Medulla oblongata (tissue), 1 donor: ENCODE results near the gene SLC39A11.
"Not testable (repeated sequence)": the region's sequence is repeated elsewhere in the genome, so short reads cannot be mapped to it uniquely, and the experiment has no call there.

Source experiments
- DNase-seq: peaks from one replicate; pipeline ENCODE4 v3.0.0-alpha.2; 2015; ENCODE audit errors: extremely low spot score

The SLC39A11 gene

GRCh38 chr17:72714357-72714966 lies 378.0 kb downstream of the SLC39A11 start:
- DNase-seq, result no peak

- no peak for DNase-seq
Observed at GRCh38 chr17:72713701-72714100, 378.8 kb downstream of the SLC39A11 start.

DNA sequence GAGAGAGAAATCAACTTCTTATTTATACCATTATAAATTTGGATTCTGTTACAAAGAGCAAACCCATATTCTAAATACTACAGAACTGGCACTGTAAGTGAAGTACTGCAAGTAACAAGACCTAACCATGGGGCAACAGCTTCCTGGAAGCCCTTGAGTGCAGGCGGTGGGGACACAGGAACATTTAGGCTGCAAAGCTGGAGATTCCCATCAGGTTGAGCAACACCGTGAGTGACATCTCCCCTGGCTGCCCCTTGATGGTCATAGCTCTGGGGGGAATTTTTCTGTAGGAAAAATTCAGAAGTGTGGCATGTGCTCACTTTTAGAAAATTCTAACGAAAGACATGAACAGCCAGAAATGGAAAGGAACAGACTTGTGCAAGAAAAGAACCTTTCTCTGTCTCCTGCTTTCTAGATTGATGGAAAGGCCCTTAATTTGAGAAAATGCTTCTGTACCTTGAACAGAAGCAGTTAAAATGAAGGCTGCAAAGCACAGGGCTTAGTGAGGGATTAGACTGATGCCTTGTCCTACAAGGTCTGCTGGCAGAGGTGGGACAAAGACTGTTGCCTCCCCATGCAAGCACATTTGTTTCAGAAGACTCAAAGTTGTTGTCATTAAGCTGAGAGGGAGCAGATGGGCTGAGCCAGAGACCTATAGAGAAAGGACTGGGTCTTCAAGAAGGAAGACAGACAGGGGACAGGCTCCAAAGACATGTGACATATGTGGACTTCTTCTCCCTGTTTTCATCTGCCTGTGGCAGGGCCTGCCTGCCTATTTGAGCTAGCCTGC lies 380.8 kb downstream of the SLC39A11 start:
- no peak for DNase-seq

GRCh38 chr17:72710834-72711233 lies 381.7 kb downstream of the SLC39A11 start:
- no peak for DNase-seq

GRCh38 chr17:72710202-72710601 lies 382.3 kb downstream of the SLC39A11 start:
- no peak for DNase-seq

- not testable (repeated sequence) for DNase-seq
Observed at GRCh38 chr17:72708682-72709081, 383.8 kb downstream of the SLC39A11 start.

GRCh38 chr17:72707881-72708280 lies 384.6 kb downstream of the SLC39A11 start:
- DNase-seq, result no peak

DNA sequence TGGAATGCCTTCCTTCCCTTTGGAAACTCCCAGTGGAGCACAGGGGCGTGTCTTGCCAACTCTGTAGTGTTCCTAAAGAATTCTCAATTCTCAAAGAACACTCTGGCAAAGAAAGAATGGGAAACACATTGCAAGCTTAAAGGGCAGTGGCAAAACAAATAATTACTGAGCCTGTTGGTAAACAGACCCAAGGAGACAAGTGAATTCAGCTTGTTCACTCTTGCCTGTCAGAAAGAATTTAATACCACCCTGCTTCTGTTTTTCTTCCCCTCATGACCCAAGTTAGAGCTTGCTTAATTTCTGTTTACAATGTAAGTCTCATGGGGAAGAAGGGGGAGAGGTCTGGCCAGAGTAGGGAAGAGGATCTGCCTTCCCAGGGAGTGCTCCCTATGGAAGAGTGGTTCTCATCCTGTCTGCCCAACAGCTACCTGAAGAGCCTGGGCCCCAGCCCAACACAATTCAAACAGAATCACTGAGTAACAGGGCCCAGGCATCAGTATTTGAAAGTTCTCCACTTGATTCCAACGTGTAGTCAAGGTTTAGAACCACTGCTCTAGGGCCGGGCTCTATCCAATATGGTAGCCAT lies 386.0 kb downstream of the SLC39A11 start:
- peak; percentile 18 for DNase-seq

- DNase-seq, result no peak
Observed at GRCh38 chr17:72705905-72706395, 386.5 kb downstream of the SLC39A11 start.

GRCh38 chr17:72702998-72703397 lies 389.5 kb downstream of the SLC39A11 start:
- DNase-seq, result no peak

GRCh38 chr17:72702136-72702735 lies 390.3 kb downstream of the SLC39A11 start:
- DNase-seq, result no peak

DNA sequence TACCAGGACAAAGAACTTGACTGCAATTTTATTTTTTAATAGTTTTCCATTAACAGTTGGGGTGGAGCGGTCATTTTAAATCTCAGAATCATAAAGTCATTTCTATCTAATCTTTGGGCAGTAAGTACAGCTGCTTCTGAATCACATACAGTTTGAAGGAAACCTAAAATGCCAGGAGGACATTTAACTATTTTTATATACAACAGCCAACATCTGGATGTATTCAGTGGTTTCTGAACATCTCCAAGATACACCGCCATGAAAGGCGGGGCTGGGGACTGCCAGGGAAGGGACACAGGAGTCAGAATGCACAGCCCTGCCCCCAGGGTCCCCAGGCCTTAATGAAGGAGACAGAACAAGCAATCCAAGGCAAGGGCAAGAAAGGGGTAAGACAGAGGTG lies 392.3 kb downstream of the SLC39A11 start:
- no peak for DNase-seq

DNA sequence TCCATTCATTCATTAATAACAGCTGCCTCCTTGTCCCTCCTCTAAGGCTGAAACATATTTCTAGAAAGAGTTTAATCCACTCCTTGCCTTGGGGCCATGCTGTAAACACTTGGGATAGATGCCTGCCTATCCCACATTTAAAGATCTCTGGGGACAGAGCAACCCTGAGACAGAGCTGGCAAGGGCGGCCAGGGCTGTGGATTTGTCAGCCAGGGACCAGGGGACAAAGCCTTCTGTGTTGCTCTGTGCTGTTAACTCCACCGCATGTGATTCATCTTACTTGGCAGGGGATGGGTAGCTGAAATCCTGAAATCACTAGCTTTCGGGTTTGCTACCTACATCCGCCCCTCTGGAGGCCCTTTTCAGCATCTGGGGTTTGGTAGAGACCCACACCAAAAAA lies 392.9 kb downstream of the SLC39A11 start:
- DNase-seq, result peak; percentile 83

DNA sequence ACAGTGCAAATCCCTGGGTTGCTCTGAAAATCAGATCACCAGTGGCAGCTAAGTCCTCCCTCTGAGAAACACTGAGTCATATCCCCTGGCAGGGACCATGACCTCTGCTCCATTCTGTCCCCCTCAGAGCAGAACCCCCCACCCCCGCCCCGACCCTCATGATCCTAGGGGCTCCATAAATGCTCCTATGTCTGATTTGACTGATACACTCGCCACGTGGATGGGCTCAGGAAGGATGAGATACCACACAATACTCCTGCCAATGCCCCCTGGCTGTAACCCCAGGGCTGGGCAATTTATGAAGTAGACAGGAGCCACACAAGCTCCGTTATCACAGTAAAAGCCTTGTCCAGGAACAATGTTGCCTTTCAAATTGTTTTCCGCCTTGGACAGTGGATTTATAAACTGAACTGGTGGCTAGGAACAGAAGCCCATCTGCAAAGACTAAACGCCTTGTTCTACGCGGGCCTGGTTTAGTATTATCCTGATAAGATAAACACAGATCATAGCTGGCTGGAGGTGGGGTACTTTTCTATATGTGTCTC lies 394.8 kb downstream of the SLC39A11 start:
- peak; percentile 93 for DNase-seq

- DNase-seq, result no peak
Observed at GRCh38 chr17:72696721-72697120, 395.8 kb downstream of the SLC39A11 start.

GRCh38 chr17:72696156-72696555 lies 396.3 kb downstream of the SLC39A11 start:
- no peak for DNase-seq

GRCh38 chr17:72693956-72694355 lies 398.5 kb downstream of the SLC39A11 start:
- DNase-seq, result no peak

DNA sequence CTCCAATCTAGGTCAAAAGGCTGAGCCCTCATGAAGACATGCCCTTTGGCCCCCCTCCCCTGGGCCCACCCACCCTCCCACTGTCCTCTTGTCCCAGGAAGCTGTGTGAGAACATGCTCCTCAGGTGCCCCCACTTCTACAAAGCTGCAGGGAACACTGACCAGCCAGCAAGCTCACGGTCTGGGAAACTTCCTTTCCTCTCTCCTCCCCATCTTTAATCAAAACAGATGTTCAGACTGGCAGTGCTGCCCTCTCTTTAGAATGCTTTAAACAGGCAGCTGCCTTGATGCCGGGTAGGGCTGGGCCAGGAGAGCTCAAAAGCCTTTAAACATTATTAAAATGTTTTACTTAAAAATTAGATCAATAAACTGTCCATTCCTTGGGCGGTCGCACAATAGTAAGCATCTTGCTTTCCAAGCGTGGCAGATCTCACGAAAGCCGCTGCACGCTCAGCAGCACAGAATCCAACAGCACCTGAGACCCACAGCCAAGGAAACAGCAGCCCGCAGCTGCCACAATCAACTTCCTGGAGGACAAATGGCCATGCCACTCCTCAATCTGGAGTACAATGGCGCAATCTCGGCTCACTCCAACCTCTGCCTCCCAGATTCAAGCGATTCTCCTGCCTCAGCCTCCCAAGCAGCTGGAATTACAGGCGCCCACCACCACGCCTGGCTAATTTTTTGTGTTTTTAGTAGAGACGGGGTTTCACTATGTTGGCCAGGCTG lies 399.2 kb downstream of the SLC39A11 start:
- DNase-seq, result no peak

DNA sequence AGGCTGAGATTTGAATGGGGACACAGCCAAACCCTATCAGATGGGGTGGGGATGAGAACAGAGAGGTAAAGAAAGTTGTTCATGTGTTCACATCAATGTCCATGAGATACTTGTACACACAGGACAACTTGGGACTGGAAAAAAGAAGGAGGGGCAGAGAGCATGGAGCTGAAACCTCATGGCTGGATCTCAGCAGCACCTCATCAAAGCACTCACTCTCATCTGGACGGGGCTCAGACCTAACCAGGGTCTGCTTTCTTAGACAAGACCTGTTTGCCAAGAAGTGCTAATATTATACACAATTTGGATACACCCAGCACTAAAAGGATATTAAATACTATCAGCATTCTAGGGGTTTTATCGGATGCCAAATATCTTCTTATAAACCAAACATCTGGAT lies 399.8 kb downstream of the SLC39A11 start:
- DNase-seq, result no peak

- no peak for DNase-seq
Observed at GRCh38 chr17:72691586-72691985, 400.9 kb downstream of the SLC39A11 start.

DNA sequence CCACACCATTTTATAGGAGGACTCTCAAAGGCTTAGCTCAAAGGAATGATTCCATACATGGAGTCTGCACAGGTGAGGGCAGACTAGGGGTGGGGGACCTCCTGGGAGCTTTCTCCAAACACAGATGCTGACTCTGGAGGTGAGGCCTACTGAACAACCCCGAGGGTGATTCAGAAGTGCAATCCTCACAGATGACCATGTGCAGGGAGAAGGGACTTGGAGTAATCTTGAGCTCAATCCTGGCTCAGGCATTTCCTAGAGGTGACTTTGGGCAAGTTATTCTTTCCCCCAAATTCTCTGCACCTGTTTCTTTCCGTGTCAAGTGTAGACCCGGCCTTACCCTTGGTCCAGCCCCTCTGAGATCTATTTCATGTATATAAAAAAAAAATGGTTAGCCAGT lies 401.5 kb downstream of the SLC39A11 start:
- DNase-seq, result no peak
